HCT116 (cell line): Measurements from ENCODE around the gene RAB13. TPM values are rescaled to one million over a fixed set of nuclear protein-coding genes. Genes with fewer than 3 reads are reported as not detected.

Experiments used
- ATAC-seq: fragments of 200-7000 bp; cut with Tn5 transposase; 2 replicates; pipeline ENCODE4 v1.9.1; 2020; ENCODE audit warnings: mild to moderate bottlenecking, moderate library complexity
- BruUV-seq: library from RNA; stranded (reverse); fragments of 400-500 nt; replicated peaks from 2 replicates; lab custom pipeline; 2021; lab: Mats Ljungman, UMichigan
- CTCF ChIA-PET: fragments of 300-600 bp; sonication (Branson Sonifier 250); formaldehyde crosslinking; loops from one replicate; lab custom pipeline; 2021; ENCODE audit warnings: antibody characterized with exemption; lab: Charles Lee
- POLR2A ChIA-PET: fragments of 300-600, 350-600 bp; sonication (Branson Sonifier 250); formaldehyde crosslinking; loops from one replicate; lab custom pipeline; 2021; ENCODE audit warnings: antibody characterized with exemption; lab: Charles Lee
- RAD21 ChIA-PET, 2 experiments: fragments of 300-600 bp; sonication (Branson Sonifier 250); formaldehyde crosslinking; loops; one replicate each; lab custom pipeline; 2023; ENCODE audit warnings: low total read pairs in 2 of 2; ENCODE audit not compliant: uncharacterized antibody in 2 of 2, unreplicated experiment in 2 of 2, low non-redundant PET in 1 of 2; lab: Charles Lee
- DNase-seq: peaks from one replicate; pipeline ENCODE4 v3.0.0-alpha.2; 2010; ENCODE audit warnings: low read depth, low spot score
- H2AFZ ChIP-seq: fragments of 200-600 bp; shearing (Covaris generic), sonication (generic); 2 replicates; pipeline ENCODE4 v1.6.1; 2017; ENCODE audit warnings: low read depth, mixed run types, mixed read lengths, antibody characterized with exemption, low read length; ENCODE audit not compliant: poor library complexity, severe bottlenecking
- H3K27ac ChIP-seq: 2 replicates; pipeline ENCODE4 v1.5.1; 2012; ENCODE audit warnings: low read depth, low read length
- H3K27me3 ChIP-seq: fragments of 200-600 bp; sonication (generic); 2 replicates; pipeline ENCODE4 v1.6.1; 2016; ENCODE audit warnings: mixed run types, low read length, mixed read lengths; ENCODE audit not compliant: insufficient read depth
- H3K36me3 ChIP-seq, 2 experiments: fragments of 200-500 bp in 1 of 2; fragments of 200-600 bp in 1 of 2; sonication (Bioruptor generic) in 1 of 2; sonication (generic) in 1 of 2; 2 replicates each; pipeline versions ENCODE4 v1.5.1 to v1.6.1; 2014 to 2016; ENCODE audit warnings: low read length in 2 of 2, inconsistent platforms in 1 of 2, mixed read lengths in 1 of 2, mixed run types in 1 of 2; ENCODE audit not compliant: insufficient read depth in 2 of 2, control insufficient read depth in 1 of 2
- H3K4me1 ChIP-seq, 2 experiments: fragments of 200-600 bp in 1 of 2; sonication (generic) in 1 of 2; 2 replicates each; pipeline versions ENCODE4 v1.5.1 to v1.6.1; 2012 to 2017; ENCODE audit warnings: low read length in 2 of 2, inconsistent platforms in 1 of 2, mild to moderate bottlenecking in 1 of 2, mixed read lengths in 1 of 2, mixed run types in 1 of 2, moderate library complexity in 1 of 2; ENCODE audit not compliant: insufficient read depth in 2 of 2, control insufficient read depth in 1 of 2
- H3K4me2 ChIP-seq: fragments of 200-600 bp; sonication (generic); 2 replicates; pipeline ENCODE4 v1.6.1; 2017; ENCODE audit warnings: mixed run types, low read length, mixed read lengths
- H3K4me3 ChIP-seq, 2 experiments: fragments of 200-600 bp in 1 of 2; sonication (generic) in 1 of 2; replicated peaks in 1 of 2; 2 replicates each; pipeline ENCODE4 v1.5.1; 2011 to 2016; ENCODE audit warnings: low read length in 2 of 2, control low read depth in 1 of 2, low read depth in 1 of 2, mild to moderate bottlenecking in 1 of 2, mixed read lengths in 1 of 2, mixed run types in 1 of 2
- H3K79me2 ChIP-seq: fragments of 200-600 bp; sonication (generic); 2 replicates; pipeline ENCODE4 v1.6.1; 2017; ENCODE audit warnings: mild to moderate bottlenecking, mixed run types, low read length, moderate library complexity, mixed read lengths; ENCODE audit not compliant: insufficient read depth
- H3K9ac ChIP-seq: fragments of 200-600 bp; sonication (generic); 2 replicates; pipeline ENCODE4 v1.6.1; 2016; ENCODE audit warnings: low read length, mixed read lengths
- H3K9me2 ChIP-seq: fragments of 200-600 bp; sonication (generic), shearing (Covaris generic); 2 replicates; pipeline ENCODE4 v1.6.1; 2017; ENCODE audit warnings: mixed run types, mild to moderate bottlenecking, moderate library complexity; ENCODE audit not compliant: insufficient read depth
- H3K9me3 ChIP-seq, 2 experiments: fragments of 200-500 bp in 1 of 2; fragments of 200-600 bp in 1 of 2; sonication (Bioruptor generic) in 1 of 2; sonication (generic) in 1 of 2; 2 replicates each; pipeline ENCODE4 v1.6.1; 2014 to 2017; ENCODE audit warnings: low read length in 2 of 2, mixed read lengths in 2 of 2, inconsistent platforms in 1 of 2, low read depth in 1 of 2, mild to moderate bottlenecking in 1 of 2, mixed run types in 1 of 2, moderate library complexity in 1 of 2; ENCODE audit not compliant: control insufficient read depth in 1 of 2, insufficient read depth in 1 of 2
- H4K20me1 ChIP-seq: fragments of 200-600 bp; sonication (generic), shearing (Covaris generic); 2 replicates; pipeline ENCODE4 v1.6.1; 2017; ENCODE audit warnings: mixed run types, mild to moderate bottlenecking, moderate library complexity; ENCODE audit not compliant: insufficient read depth
- CBX3 ChIP-seq: IDR thresholded peaks from 2 replicates; pipeline ENCODE4 v1.6.1; 2012; ENCODE audit warnings: low read depth
- CTCF ChIP-seq, 3 experiments: fragments of 200-600 bp in 1 of 3; sonication (generic) in 1 of 3; IDR thresholded peaks in 2 of 3; conservative IDR thresholded peaks in 1 of 3; 2 replicates each; pipeline ENCODE4 v1.5.1; 2012 to 2017; ENCODE audit warnings: low read depth in 2 of 3, low read length in 2 of 3, antibody characterized with exemption in 1 of 3, borderline replicate concordance in 1 of 3, control low read depth in 1 of 3, mild to moderate bottlenecking in 1 of 3, mixed read lengths in 1 of 3, mixed run types in 1 of 3, moderate library complexity in 1 of 3; ENCODE audit not compliant: insufficient read depth in 1 of 3
- EGR1 ChIP-seq: IDR thresholded peaks from 2 replicates; pipeline ENCODE4 v1.6.1; 2012; ENCODE audit warnings: low read depth
- ELF1 ChIP-seq: IDR thresholded peaks from 2 replicates; pipeline ENCODE4 v1.6.1; 2012; ENCODE audit warnings: low read depth, borderline replicate concordance
- EZH2 ChIP-seq: fragments of 200-600 bp; sonication (generic); IDR thresholded peaks from 2 replicates; pipeline ENCODE4 v1.6.1; 2017; ENCODE audit warnings: antibody characterized with exemption, mixed run types
- EZH2phosphoT487 ChIP-seq: fragments of 200-600 bp; IDR thresholded peaks from 2 replicates; pipeline ENCODE4 v1.6.1; 2018; ENCODE audit warnings: antibody characterized with exemption, borderline replicate concordance
- FOSL1 ChIP-seq: IDR thresholded peaks from 2 replicates; pipeline ENCODE4 v1.6.1; 2012; ENCODE audit warnings: low read depth
- POLR2A ChIP-seq: IDR thresholded peaks from 2 replicates; pipeline ENCODE4 v1.7.0; 2011; ENCODE audit warnings: borderline replicate concordance; ENCODE audit not compliant: insufficient read depth, insufficient read length; ENCODE audit errors: extremely low read depth
- POLR2AphosphoS5 ChIP-seq: IDR thresholded peaks from 2 replicates; pipeline ENCODE4 v1.6.1; 2011; ENCODE audit warnings: mild to moderate bottlenecking, low read depth, low read length, moderate library complexity
- RAD21 ChIP-seq: IDR thresholded peaks from 2 replicates; pipeline ENCODE4 v1.6.1; 2012; ENCODE audit warnings: low read depth, mild to moderate bottlenecking
- SIN3A ChIP-seq: IDR thresholded peaks from 2 replicates; pipeline ENCODE4 v1.6.1; 2012; ENCODE audit warnings: low read depth
- SP1 ChIP-seq: IDR thresholded peaks from 2 replicates; pipeline ENCODE4 v1.6.1; 2012; ENCODE audit warnings: low read depth
- TCF7L2 ChIP-seq: IDR thresholded peaks from 2 replicates; pipeline ENCODE4 v1.7.0; 2011; ENCODE audit warnings: borderline replicate concordance, inconsistent platforms; ENCODE audit not compliant: insufficient read depth, insufficient read length; ENCODE audit errors: extremely low read depth
- YY1 ChIP-seq: IDR thresholded peaks from 2 replicates; pipeline ENCODE4 v1.6.1; 2011; ENCODE audit warnings: low read length, low read depth, moderate library complexity, mild to moderate bottlenecking; ENCODE audit not compliant: insufficient replicate concordance; ENCODE audit errors: extremely low read depth
- ZBTB33 ChIP-seq: IDR thresholded peaks from 2 replicates; pipeline ENCODE4 v1.6.1; 2011; ENCODE audit warnings: mild to moderate bottlenecking, low read length, moderate library complexity; ENCODE audit not compliant: insufficient replicate concordance; ENCODE audit errors: extremely low read depth
- ZNF274 ChIP-seq: fragments of 200-500 bp; sonication (Bioruptor generic); IDR thresholded peaks from 2 replicates; pipeline ENCODE4 v1.6.1; 2014; ENCODE audit warnings: mild to moderate bottlenecking, low read depth, low read length, inconsistent platforms
- intact Hi-C: fragments of 100-400 bp; cut with micrococcal nuclease; formaldehyde crosslinking; loops from 2 replicates; pipeline ENCODE4 v1.10.0; 2022
- total RNA-seq: library from RNA; stranded (reverse); gene quantifications from one replicate; pipeline ENCODE4 v1.2.1, GENCODE V29; 2021; ENCODE audit not compliant: unreplicated experiment

RAB13 gene
- total RNA-seq, 1 experiment from 2014 or later: 93.6 TPM

GRCh38 chr1:153987621-153988020, 1.5 kb upstream of the RAB13 start:
- H3K9me2 ChIP-seq: no peaks in the 10 kb centered on the region
- peaks cover 12 to 43% of the 10 kb centered on the region in 2 experiments for H3K4me1 ChIP-seq
- peaks cover 13 to 16% of the 10 kb centered on the region in 2 experiments for H3K36me3 ChIP-seq
- ChIA-PET CTCF (interaction anchor here (0.8 to 2.0 kb wide), 10 partner anchors 9 to 635 kb away, joined by 3 to 17 read pairs (median 6); partner anchors contain the start of genes CREB3L4, DENND4B, JTB and SLC27A3), RAD21 (interaction anchor here (0.6 to 1.7 kb wide), 4 partner anchors 190 to 316 kb away, joined by 3 to 10 read pairs (median 4); no protein-coding TSS in a partner anchor), POLR2A (interaction anchor here (0.6 to 1.9 kb wide), 4 partner anchors 10 to 444 kb away, joined by 3 to 20 read pairs (median 4); partner anchors contain the start of genes JTB and S100A13)
- H3K79me2 ChIP-seq: peaks cover 23% of the 10 kb centered on the region
- peak overlapping the region; percentile 70; the same call in 1 of the 2 replicates for H3K27ac ChIP-seq
- H3K4me3 ChIP-seq: no peak overlapping the region
- H3K27me3 ChIP-seq: no peaks in the 10 kb centered on the region
- H2AFZ ChIP-seq: no peak overlapping the region
- intact Hi-C loops: loop anchor here (2.0 to 5.0 kb wide), 4 partner anchors 41 to 480 kb away; partner anchors contain the start of gene DENND4B
- H3K4me2 ChIP-seq: peak overlapping the region; percentile 80; the same call in 1 of the 2 replicates
- DNase-seq (no peak), ATAC-seq (no peak)
- H3K9me3 ChIP-seq: no peaks in the 10 kb centered on the region
- peak overlapping the region; percentile 79; the same call in 1 of the 2 replicates for H3K9ac ChIP-seq
- BruUV-seq: no TSS peak
- TF ChIP-seq CBX3 (no peak), SP1 (no peak), EGR1 (no peak), ELF1 (no peak), SIN3A (no peak), FOSL1 (no peak), POLR2AphosphoS5 (no peak), POLR2A (no peak), YY1 (no peak), EZH2phosphoT487 (no peak)
- peaks cover 7% of the 10 kb centered on the region; the same call in 1 of the 2 replicates for H4K20me1 ChIP-seq

- Histone ChIP-seq H2AFZ (no peak overlapping the region), H3K9me2 (no peaks in the 10 kb centered on the region), H3K4me3 (peak overlapping the region; percentile 67 to 81), H3K9me3 (no peaks in the 10 kb centered on the region), H3K9ac (peak overlapping the region; percentile 79), H3K79me2 (peaks cover 4% of the 10 kb centered on the region; the same call in 1 of the 2 replicates), H3K4me1 (peaks cover 12 to 34% of the 10 kb centered on the region in 2 experiments), H3K27ac (peak overlapping the region; percentile 43), H4K20me1 (no peaks in the 10 kb centered on the region), H3K36me3 (peaks cover 3 to 4% of the 10 kb centered on the region in 2 experiments; a peak in 1 of 4 replicates), H3K4me2 (peak overlapping the region; percentile 80), H3K27me3 (no peaks in the 10 kb centered on the region)
- RAD21 ChIA-PET: no interaction called here
- ATAC-seq (no peak), DNase-seq (no peak)
- intact Hi-C loops: loop anchor here (5.0 kb wide), 3 partner anchors 203 to 478 kb away; no protein-coding TSS in a partner anchor
- CTCF ChIA-PET: interaction anchor here (0.7 to 0.9 kb wide), 2 partner anchors 18 to 164 kb away, joined by 3 to 4 read pairs; partner anchors contain the start of gene CREB3L4
- TSS peak; percentile 25 for BruUV-seq
- POLR2A ChIA-PET: no interaction called here
- TF ChIP-seq ZNF274 (no peak), ELF1 (no peak), ZBTB33 (no peak), TCF7L2 (no peak), RAD21 (no peak), CTCF (IDR thresholded peaks at IDR 0.05 in 2 of 3, conservative IDR thresholded peaks at IDR 0.05 in 1 of 3; ENCODE audit: borderline replicate concordance in 1 of 3, insufficient read depth in 1 of 3, low read depth in 2 of 3, low read length in 2 of 3) (no peak), SP1 (no peak), EZH2 (no peak)
Measured at GRCh38 chr1:153985341-153985912, 712 bp downstream of the RAB13 start.
